Transverse colon (tissue), 4 donors: ENCODE measurements around the gene GPR6. TPM values are rescaled to one million over a fixed set of nuclear protein-coding genes. Genes with fewer than 3 reads are reported as not detected.

Experiments
- DNase-seq: peaks from one replicate; pipeline ENCODE4 v3.0.0-alpha.2; 2019
- H3K27ac ChIP-seq, 4 donors: fragments of 200-600 bp; sonication (generic); 2 replicates each; pipeline ENCODE4 v1.5.1; 2016 to 2018; ENCODE audit warnings: inconsistent platforms in 4 of 4
- H3K27me3 ChIP-seq: fragments of 200-600 bp; sonication (generic); 2 replicates; pipeline ENCODE4 v1.5.1; 2017; ENCODE audit warnings: inconsistent platforms
- H3K36me3 ChIP-seq, 4 donors: fragments of 200-600 bp; sonication (generic); 2 replicates each; pipeline ENCODE4 v1.5.1; 2017 to 2019; ENCODE audit warnings: inconsistent platforms in 4 of 4
- H3K4me1 ChIP-seq, 4 donors: fragments of 200-600 bp; sonication (generic); 2 replicates each; pipeline ENCODE4 v1.5.1; 2017 to 2020; ENCODE audit warnings: inconsistent platforms in 4 of 4
- H3K4me3 ChIP-seq, 4 donors: fragments of 200-600 bp; sonication (generic); 1 replicate in 1 of 4; 2 replicates in 3 of 4; pipeline versions ENCODE4 v1.5.1 to v1.6.1; 2017 to 2019; ENCODE audit warnings: inconsistent platforms in 4 of 4
- H3K9me3 ChIP-seq, 2 donors: fragments of 200-600 bp; sonication (generic); 2 replicates each; pipeline ENCODE4 v1.5.1; 2017 to 2019; ENCODE audit warnings: inconsistent platforms in 2 of 2
- CTCF ChIP-seq, 5 experiments: fragments of 200-600 bp in 3 of 5; fragments of 450-650 bp in 2 of 5; sonication (generic) in 3 of 5; IDR thresholded peaks; 1 replicate in 2 of 5; 2 replicates in 3 of 5; pipeline ENCODE4 v1.5.1; 2016 to 2017; ENCODE audit warnings: antibody characterized with exemption in 5 of 5, inconsistent platforms in 3 of 5, mild to moderate bottlenecking in 2 of 5, moderate library complexity in 1 of 5
- EP300 ChIP-seq: sonication (generic); formaldehyde crosslinking; IDR thresholded peaks from one replicate; pipeline ENCODE4 v1.6.1; 2017; ENCODE audit warnings: antibody characterized with exemption, low read depth
- POLR2A ChIP-seq: fragments of 450-650 bp; IDR thresholded peaks from one replicate; pipeline ENCODE4 v1.6.1; 2016; ENCODE audit warnings: antibody characterized with exemption, mild to moderate bottlenecking, moderate library complexity
- POLR2AphosphoS5 ChIP-seq, 3 donors: sonication (generic); formaldehyde crosslinking; IDR thresholded peaks; one replicate each; pipeline ENCODE4 v1.6.1; 2016; ENCODE audit warnings: antibody characterized with exemption in 3 of 3
- WGBS, 2 donors: methylation state at CpG; one replicate each; pipeline ENCODE4 v1.1.5; 2018; ENCODE audit warnings: low coverage in 1 of 2; 5-methylcytosine and 5-hydroxymethylcytosine counted together
- in situ Hi-C, 4 donors: fragments of 200-750 bp; cut with MboI; loops; one replicate each; pipeline versions ENCODE4 v1.15.0 to v1.15.1; 2017; ENCODE audit warnings: low sequenced_read_pairs in 3 of 4, low pct_ligation_motif_present in 1 of 4, low pct_unique_long_range_greater_than_20kb in 1 of 4
- intact Hi-C: fragments of 100-400 bp; cut with DNase I; formaldehyde crosslinking; loops from one replicate; pipeline ENCODE4 v1.15.1; 2023; ENCODE audit warnings: low total_unique reads
- total RNA-seq, 4 donors: library from RNA; depleted of rRNA; stranded (reverse); fragments of >200 nt; gene quantifications; one replicate each; pipeline ENCODE4 v1.1.0, GENCODE V29; 2016

Gene GPR6
- total RNA-seq, 4 donors from 2014 or later = not detected

GRCh38 chr6:110017946-110018345, 39.8 kb downstream of the GPR6 start:
- WGBS, 2 donors = 0 to 59% methylated on average over 1 to 7 of the region's 7 CpGs
- no peaks in the 10 kb centered on the region for H3K9me3 ChIP-seq
- no peak for DNase-seq
- H3K36me3 ChIP-seq = no peaks in the 10 kb centered on the region
- no peak overlapping the region for H3K27ac ChIP-seq
- no peaks in the 10 kb centered on the region for H3K27me3 ChIP-seq
- TF ChIP-seq CTCF (IDR thresholded peaks at IDR 0.05) = no peak
- no peak for TF ChIP-seq POLR2AphosphoS5 (IDR thresholded peaks at IDR 0.05)
- TF ChIP-seq EP300 = no peak
- no peak for TF ChIP-seq POLR2A
- intact Hi-C loops = no loop called here
- H3K4me1 ChIP-seq = no peaks in the 10 kb centered on the region
- in situ Hi-C loops = no loop called here
- no peak overlapping the region for H3K4me3 ChIP-seq

- Histone ChIP-seq H3K9me3 (no peaks in the 10 kb centered on the region), H3K36me3 (no peaks in the 10 kb centered on the region), H3K4me3 (no peak overlapping the region), H3K4me1 (no peaks in the 10 kb centered on the region), H3K27ac (no peak overlapping the region), H3K27me3 (no peaks in the 10 kb centered on the region)
- in situ Hi-C loops (no loop called here), intact Hi-C loops (no loop called here)
- DNase-seq = no peak
- 69 to 79% methylated on average over 5 of the region's 5 CpGs for WGBS, 2 donors
- TF ChIP-seq POLR2AphosphoS5 (IDR thresholded peaks at IDR 0.05) (no peak), EP300 (no peak), CTCF (IDR thresholded peaks at IDR 0.05) (no peak), POLR2A (no peak)
Measured at GRCh38 chr6:110018486-110018885, 40.4 kb downstream of the GPR6 start.

GRCh38 chr6:110020888-110021287, 42.8 kb downstream of the GPR6 start:
- 63% methylated on average over 3 of the region's 3 CpGs; no CpG with 5 or more reads in 1 of the 2 donors for WGBS, 2 donors
- intact Hi-C loops = no loop called here
- DNase-seq = no peak
- TF ChIP-seq POLR2AphosphoS5 (IDR thresholded peaks at IDR 0.05) (no peak), EP300 (no peak), POLR2A (no peak), CTCF (IDR thresholded peaks at IDR 0.05) (no peak)
- Histone ChIP-seq H3K27me3 (no peaks in the 10 kb centered on the region), H3K4me1 (no peaks in the 10 kb centered on the region), H3K36me3 (no peaks in the 10 kb centered on the region), H3K9me3 (no peaks in the 10 kb centered on the region), H3K4me3 (no peak overlapping the region), H3K27ac (no peak overlapping the region)
- in situ Hi-C loops = no loop called here

- no peak for TF ChIP-seq CTCF (IDR thresholded peaks at IDR 0.05)
- TF ChIP-seq POLR2AphosphoS5 (IDR thresholded peaks at IDR 0.05) = no peak
- no peak for TF ChIP-seq EP300
- TF ChIP-seq POLR2A = no peak
- no peak overlapping the region for H3K4me3 ChIP-seq
- WGBS, 2 donors = 64 to 71% methylated on average over 1 of the region's 1 CpG
- DNase-seq = no peak
- intact Hi-C loops (no loop called here), in situ Hi-C loops (loop anchor here in 3 of 4 donors (25.0 kb wide), 3 partner anchors 358 to 617 kb away; no protein-coding TSS in a partner anchor)
- H3K9me3 ChIP-seq = no peaks in the 10 kb centered on the region
- no peaks in the 10 kb centered on the region for H3K36me3 ChIP-seq
- no peak overlapping the region for H3K27ac ChIP-seq
- H3K27me3 ChIP-seq = no peaks in the 10 kb centered on the region
- no peaks in the 10 kb centered on the region for H3K4me1 ChIP-seq
Measured at GRCh38 chr6:110029144-110029543, 51.0 kb downstream of the GPR6 start.

Other genes starting within 250 kb of the GPR6 start
- gene WASF1, start 201.4 kb downstream of the GPR6 start, total RNA-seq = 1 to 10 TPM; 1.9 to 7.1 (median 5.9) TPM
- 10 to 100 TPM in 3 of 4 donors, 1 to 10 TPM in 1; 5.4 to 19.8 (median 17.0) TPM for gene CDC40, start 202.1 kb downstream of the GPR6 start, total RNA-seq